ENCODE results near the gene SHISA3.

Gene SHISA3

GRCh38 chr4:42417550-42417949 is 20.3 kb downstream of the SHISA3 start:
- Histone ChIP-seq H3K9ac (no peak overlapping the region), H3K4me3 (no peak overlapping the region), H4K20me1 (no peaks in the 10 kb centered on the region), H3K4me2 (no peak overlapping the region), H3K4me1 (peaks cover 0 to 3% (median 0%) of the 10 kb centered on the region in 10 experiments; a peak in 3 of 20 replicates), H3K36me3 (peaks cover 0 to 73% (median 53%) of the 10 kb centered on the region in 11 experiments; a peak in 16 of 22 replicates), H3K27me3 (no peaks in the 10 kb centered on the region), H3K27ac (no peak overlapping the region), H3K9me3 (replicated peaks in 1 of 11) (no peaks in the 10 kb centered on the region)
- no peak for TF ChIP-seq Cebpa-rat (IDR thresholded peaks at IDR 0.05)

GRCh38 chr4:42420140-42420539 is 22.9 kb downstream of the SHISA3 start:
- Histone ChIP-seq H3K4me1 (no peaks in the 10 kb centered on the region), H4K20me1 (no peaks in the 10 kb centered on the region), H3K27me3 (no peaks in the 10 kb centered on the region), H3K9me3 (replicated peaks in 1 of 11) (no peaks in the 10 kb centered on the region), H3K4me3 (no peak overlapping the region), H3K27ac (no peak overlapping the region), H3K36me3 (peaks cover 0 to 58% (median 40%) of the 10 kb centered on the region in 11 experiments; a peak in 16 of 22 replicates), H3K4me2 (no peak overlapping the region), H3K9ac (no peak overlapping the region)
- TF ChIP-seq Cebpa-rat (IDR thresholded peaks at IDR 0.05), result no peak

GRCh38 chr4:42425146-42426065 is 28.1 kb downstream of the SHISA3 start:
- H3K27me3 ChIP-seq, result no peaks in the 10 kb centered on the region
- no peak overlapping the region for H3K27ac ChIP-seq
- H3K4me3 ChIP-seq, result no peak overlapping the region
- H3K4me1 ChIP-seq, result no peaks in the 10 kb centered on the region
- H4K20me1 ChIP-seq, result no peaks in the 10 kb centered on the region
- no peak overlapping the region for H3K9ac ChIP-seq
- no peak for TF ChIP-seq Cebpa-rat (IDR thresholded peaks at IDR 0.05)
- peaks cover 0 to 37% (median 25%) of the 10 kb centered on the region in 11 experiments; a peak in 15 of 22 replicates for H3K36me3 ChIP-seq
- H3K4me2 ChIP-seq, result no peak overlapping the region
- no peaks in the 10 kb centered on the region for H3K9me3 ChIP-seq (replicated peaks in 1 of 11)

GRCh38 chr4:42428036-42428435 is 30.7 kb downstream of the SHISA3 start:
- H3K27ac ChIP-seq, result no peak overlapping the region
- no peak overlapping the region for H3K4me3 ChIP-seq
- no peaks in the 10 kb centered on the region for H4K20me1 ChIP-seq
- H3K36me3 ChIP-seq, result peaks cover 0 to 19% (median 4%) of the 10 kb centered on the region in 11 experiments; a peak in 6 of 22 replicates
- no peak overlapping the region for H3K4me2 ChIP-seq
- no peak for TF ChIP-seq Cebpa-rat (IDR thresholded peaks at IDR 0.05)
- H3K27me3 ChIP-seq, result no peaks in the 10 kb centered on the region
- no peaks in the 10 kb centered on the region for H3K4me1 ChIP-seq
- no peaks in the 10 kb centered on the region for H3K9me3 ChIP-seq (replicated peaks in 1 of 11)
- no peak overlapping the region for H3K9ac ChIP-seq

GRCh38 chr4:42436928-42437565 is 39.8 kb downstream of the SHISA3 start:
- H3K27ac ChIP-seq, result no peak overlapping the region
- H3K4me1 ChIP-seq, result no peaks in the 10 kb centered on the region
- peaks cover 0 to 69% (median 23%) of the 10 kb centered on the region in 11 experiments; a peak in 12 of 22 replicates for H3K36me3 ChIP-seq
- H3K4me2 ChIP-seq, result no peak overlapping the region
- H3K9me3 ChIP-seq (replicated peaks in 1 of 11), result no peaks in the 10 kb centered on the region
- no peak overlapping the region for H3K9ac ChIP-seq
- no peak for TF ChIP-seq Cebpa-rat (IDR thresholded peaks at IDR 0.05)
- no peaks in the 10 kb centered on the region for H4K20me1 ChIP-seq
- H3K27me3 ChIP-seq, result no peaks in the 10 kb centered on the region
- H3K4me3 ChIP-seq, result no peak overlapping the region

- Histone ChIP-seq H3K4me2 (no peak overlapping the region), H3K9ac (no peak overlapping the region), H3K4me1 (no peaks in the 10 kb centered on the region), H3K4me3 (no peak overlapping the region), H4K20me1 (no peaks in the 10 kb centered on the region), H3K9me3 (replicated peaks in 1 of 11) (no peaks in the 10 kb centered on the region), H3K27me3 (no peaks in the 10 kb centered on the region), H3K36me3 (peaks cover 0 to 79% (median 36%) of the 10 kb centered on the region in 11 experiments; a peak in 12 of 22 replicates), H3K27ac (no peak overlapping the region)
- no peak for TF ChIP-seq Cebpa-rat (IDR thresholded peaks at IDR 0.05)
Observed at GRCh38 chr4:42440083-42440482, 42.8 kb downstream of the SHISA3 start.

GRCh38 chr4:42442601-42443000 is 45.3 kb downstream of the SHISA3 start:
- H3K9me3 ChIP-seq (replicated peaks in 1 of 11), result no peaks in the 10 kb centered on the region
- no peak overlapping the region for H3K27ac ChIP-seq
- no peaks in the 10 kb centered on the region for H4K20me1 ChIP-seq
- H3K9ac ChIP-seq, result no peak overlapping the region
- no peak overlapping the region for H3K4me2 ChIP-seq
- TF ChIP-seq Cebpa-rat (IDR thresholded peaks at IDR 0.05), result no peak
- H3K4me3 ChIP-seq, result no peak overlapping the region
- H3K27me3 ChIP-seq, result no peaks in the 10 kb centered on the region
- peaks cover 0 to 64% (median 20%) of the 10 kb centered on the region in 11 experiments; a peak in 12 of 22 replicates for H3K36me3 ChIP-seq
- H3K4me1 ChIP-seq, result no peaks in the 10 kb centered on the region

- Histone ChIP-seq H3K4me3 (no peak overlapping the region), H3K9me3 (replicated peaks in 1 of 11) (peaks cover 0 to 8% (median 0%) of the 10 kb centered on the region in 11 experiments; a peak in 1 of 22 replicates), H3K27me3 (no peaks in the 10 kb centered on the region), H3K9ac (no peak overlapping the region), H3K4me2 (no peak overlapping the region), H4K20me1 (no peaks in the 10 kb centered on the region), H3K27ac (no peak overlapping the region), H3K36me3 (peaks cover 0 to 64% (median 25%) of the 10 kb centered on the region in 11 experiments; a peak in 14 of 22 replicates), H3K4me1 (no peaks in the 10 kb centered on the region)
- no peak for TF ChIP-seq Cebpa-rat (IDR thresholded peaks at IDR 0.05)
Observed at GRCh38 chr4:42445038-42445437, 47.8 kb downstream of the SHISA3 start.

- H3K27me3 ChIP-seq, result no peaks in the 10 kb centered on the region
- H3K36me3 ChIP-seq, result peaks cover 4 to 82% (median 33%) of the 10 kb centered on the region in 11 experiments; a peak in 17 of 22 replicates
- H3K4me1 ChIP-seq, result no peaks in the 10 kb centered on the region
- peaks cover 0 to 11% (median 0%) of the 10 kb centered on the region in 11 experiments; a peak in 1 of 22 replicates for H3K9me3 ChIP-seq (replicated peaks in 1 of 11)
- no peak overlapping the region for H3K9ac ChIP-seq
- no peak overlapping the region for H3K4me3 ChIP-seq
- TF ChIP-seq Cebpa-rat (IDR thresholded peaks at IDR 0.05), result no peak
- no peak overlapping the region for H3K27ac ChIP-seq
- H3K4me2 ChIP-seq, result no peak overlapping the region
- H4K20me1 ChIP-seq, result no peaks in the 10 kb centered on the region
Observed at GRCh38 chr4:42446823-42447222, 49.5 kb downstream of the SHISA3 start.
